GM18526 (cell line): ENCODE data around the gene SHISA7.

Experiments
- POLR2A ChIP-seq: IDR thresholded peaks from 3 replicates; pipeline ENCODE4 v1.6.1; 2011; ENCODE audit not compliant: insufficient read length; ENCODE audit errors: extremely low read depth

SHISA7 gene

DNA sequence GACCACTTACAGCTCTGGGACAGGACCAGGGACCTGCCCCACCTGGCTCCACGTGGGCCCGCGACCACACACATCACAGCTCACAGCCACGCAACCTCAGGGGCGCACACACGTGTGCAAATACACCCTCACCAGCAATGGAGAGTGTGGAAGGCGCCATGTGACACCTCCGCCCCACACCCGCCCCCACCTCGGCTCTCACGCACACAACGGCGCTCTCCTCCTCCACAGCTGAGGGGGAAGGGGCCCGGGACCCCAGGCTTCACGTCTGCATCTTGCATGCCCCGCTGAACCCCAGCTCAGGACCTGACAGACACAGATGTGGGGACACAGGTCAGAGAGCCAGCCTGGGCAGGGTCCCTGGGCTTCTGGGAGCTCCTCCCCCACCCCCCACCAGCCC, 6.4 kb upstream of the SHISA7 start:
- no peak for TF ChIP-seq POLR2A

DNA sequence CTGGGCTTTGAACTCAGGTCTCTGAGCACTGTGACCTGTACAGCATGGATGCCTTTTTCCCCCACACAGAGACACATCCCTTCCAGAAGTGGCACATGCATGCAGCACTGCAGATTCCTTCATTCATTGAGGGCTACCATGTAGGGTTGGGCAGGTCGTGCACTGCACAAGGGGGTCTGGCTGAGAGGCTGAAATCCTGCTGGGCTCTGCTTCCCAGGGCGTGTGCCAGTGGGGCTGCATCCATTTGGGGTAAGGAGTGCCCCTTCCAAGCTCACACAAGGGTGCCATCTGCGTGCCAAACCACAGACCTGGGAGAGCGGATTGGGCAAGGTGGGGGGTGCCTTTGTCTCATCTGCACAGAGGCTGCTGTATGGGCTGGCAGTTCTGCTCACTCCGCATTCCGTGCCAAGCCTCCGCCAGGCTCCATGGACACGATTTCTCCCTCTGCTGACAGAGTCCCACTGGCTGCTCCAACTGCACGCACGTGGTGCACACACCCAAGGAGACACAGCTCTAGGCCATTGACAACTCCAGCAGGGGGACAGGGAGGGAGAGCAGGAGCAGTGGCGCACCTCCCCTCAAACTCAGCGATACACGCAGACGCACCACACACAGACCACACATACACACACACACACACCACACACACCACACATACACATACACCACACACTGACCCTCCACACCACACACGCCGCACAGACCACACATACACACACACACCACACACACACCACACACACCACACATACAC, 4.5 kb upstream of the SHISA7 start:
- no peak for TF ChIP-seq POLR2A

DNA sequence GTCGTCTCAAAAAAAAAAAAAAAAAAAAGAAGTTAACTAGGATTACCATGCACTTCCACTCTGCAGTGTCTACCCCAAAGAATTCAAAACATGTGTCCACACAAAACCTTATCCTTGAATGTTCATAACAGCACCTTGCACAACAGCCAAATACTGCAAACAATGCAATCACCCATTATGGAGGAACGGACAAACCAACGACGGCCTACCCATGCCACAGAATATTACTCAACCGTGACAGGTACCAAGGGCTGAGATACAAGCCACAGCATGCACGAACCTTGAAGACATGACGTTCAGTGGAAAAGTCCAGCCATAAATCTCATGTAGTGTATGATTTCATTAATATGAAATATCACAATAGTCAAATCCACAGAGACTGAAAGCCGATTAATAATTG, 3.0 kb upstream of the SHISA7 start:
- no peak for TF ChIP-seq POLR2A

DNA sequence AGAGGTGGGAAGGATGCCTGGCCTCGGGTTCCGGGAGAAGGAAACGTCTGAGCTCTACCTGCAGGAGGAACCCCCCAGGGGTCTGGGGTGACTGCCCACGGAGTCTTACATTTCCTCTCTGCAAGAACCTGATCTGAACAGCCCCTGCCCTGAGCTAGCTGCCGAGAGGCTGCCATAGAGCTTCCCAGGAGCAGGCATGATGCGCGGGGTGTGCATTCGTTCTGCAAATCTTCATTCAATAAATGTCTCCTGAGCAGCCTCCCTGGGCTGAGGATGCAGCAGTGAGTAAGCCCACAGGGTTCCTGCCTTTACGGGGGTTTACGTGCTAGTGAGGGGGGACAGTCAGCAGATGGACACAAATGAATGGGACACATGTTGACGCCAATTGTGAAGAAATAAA, 1.5 kb upstream of the SHISA7 start:
- no peak for TF ChIP-seq POLR2A

DNA sequence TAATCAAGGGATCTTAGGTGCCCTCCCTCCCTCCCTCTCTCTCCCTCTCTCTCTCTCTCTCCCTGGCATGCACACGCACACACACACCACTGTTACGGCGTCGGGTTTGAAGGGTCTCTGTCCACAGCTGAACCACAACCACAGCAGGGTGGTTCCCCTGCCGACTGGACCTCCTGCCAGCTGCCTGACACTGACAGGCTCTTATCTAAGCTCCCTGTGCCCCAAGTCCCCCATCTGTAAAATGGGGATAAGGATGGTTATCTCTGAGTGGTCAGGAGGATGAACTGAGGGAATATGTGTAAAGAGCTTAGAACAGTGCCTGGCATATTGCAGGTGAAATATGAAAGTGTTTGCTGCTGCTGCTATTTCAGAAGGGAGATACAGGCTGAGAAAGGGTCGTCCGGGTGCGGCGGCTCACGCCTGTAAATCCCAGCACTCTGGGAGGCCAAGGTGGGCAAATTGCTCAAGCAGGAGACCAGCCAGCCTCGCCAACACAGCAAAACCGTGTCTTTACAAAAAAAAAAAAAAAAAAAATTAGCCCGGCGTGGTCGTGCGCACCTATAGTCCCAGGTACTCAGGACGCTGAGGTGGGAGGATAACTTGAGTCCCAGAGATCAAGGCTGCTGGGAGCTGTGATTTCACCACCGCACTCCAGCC, 852 bp upstream of the SHISA7 start:
- no peak for TF ChIP-seq POLR2A

DNA sequence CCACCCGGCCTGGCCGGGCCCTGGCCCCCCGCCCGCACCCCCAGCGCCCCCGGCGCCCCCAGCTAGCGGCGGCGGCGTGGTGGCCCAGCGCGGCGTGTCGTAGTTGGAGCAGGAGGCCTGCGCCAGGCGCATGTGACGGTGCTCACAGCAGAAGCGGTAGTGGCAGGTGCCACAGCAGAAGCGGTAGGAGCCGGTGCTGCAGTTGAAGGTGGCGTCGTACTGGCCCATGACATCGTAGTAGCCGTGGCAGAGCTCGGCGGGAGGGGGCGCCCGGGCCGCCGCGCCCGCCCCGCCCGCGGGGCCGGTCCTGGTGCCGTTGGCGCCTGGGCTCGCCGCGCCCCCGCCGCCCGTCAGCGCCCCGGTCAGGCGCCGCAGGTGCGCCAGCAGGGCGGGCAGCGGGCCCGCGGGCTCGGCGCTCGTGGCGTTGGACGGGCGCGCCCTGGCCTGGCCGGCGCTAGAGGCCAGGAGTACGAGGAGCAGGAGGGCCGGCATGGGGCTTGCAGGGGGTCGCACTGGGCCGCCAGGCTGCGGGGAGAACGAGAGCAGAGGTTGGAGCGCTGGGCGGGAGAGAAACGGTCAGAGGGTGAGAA, 633 bp downstream of the SHISA7 start:
- TF ChIP-seq POLR2A = no peak

DNA sequence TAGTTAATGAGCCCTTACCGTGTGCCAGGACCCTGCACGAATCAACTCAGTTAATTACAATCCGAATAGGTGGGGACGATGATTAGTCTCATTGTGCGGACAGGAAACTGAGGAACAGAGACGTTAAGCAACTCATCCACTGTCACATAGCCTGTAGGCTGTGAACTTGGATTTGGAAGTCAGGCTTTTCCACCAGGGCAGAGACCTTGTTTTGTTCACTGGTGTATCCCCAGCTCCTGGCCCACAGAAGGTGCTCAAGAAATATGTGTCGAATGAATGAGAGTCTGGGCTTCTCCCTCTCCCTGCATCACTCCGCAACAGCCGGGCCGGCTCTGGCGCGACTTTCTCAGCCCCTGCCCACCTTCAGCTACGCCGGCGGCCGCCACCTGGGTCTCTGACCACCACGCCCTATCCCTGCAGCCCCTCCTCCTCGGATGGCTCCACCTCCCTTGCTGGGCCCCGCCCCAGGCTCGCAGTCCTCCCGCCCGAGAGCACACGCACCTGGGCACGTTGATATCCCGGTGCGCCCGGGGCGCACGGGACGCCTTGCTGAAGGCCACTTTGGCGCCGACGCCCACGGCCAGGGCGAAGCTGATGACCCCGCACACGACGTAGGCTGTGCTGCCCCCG, 1.3 kb downstream of the SHISA7 start:
- no peak for TF ChIP-seq POLR2A

DNA sequence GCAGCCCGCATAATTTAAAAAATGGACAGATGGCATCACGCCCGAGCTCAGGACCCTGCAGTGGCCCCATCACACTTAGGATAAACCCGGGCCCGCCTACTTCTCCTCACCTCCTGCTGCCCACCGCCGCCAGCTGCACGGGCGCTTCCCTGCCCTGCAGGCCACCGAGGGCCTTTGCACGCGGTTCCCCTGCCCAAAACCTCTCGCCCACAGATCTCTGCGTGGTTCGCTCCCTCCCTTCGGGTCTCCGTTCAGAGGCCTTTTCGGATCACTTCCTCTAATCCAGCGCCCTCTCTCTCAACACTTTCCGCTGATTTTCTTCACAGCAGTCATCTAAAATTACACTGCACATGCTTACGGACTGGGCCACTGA, 1.8 kb downstream of the SHISA7 start:
- no peak for TF ChIP-seq POLR2A

DNA sequence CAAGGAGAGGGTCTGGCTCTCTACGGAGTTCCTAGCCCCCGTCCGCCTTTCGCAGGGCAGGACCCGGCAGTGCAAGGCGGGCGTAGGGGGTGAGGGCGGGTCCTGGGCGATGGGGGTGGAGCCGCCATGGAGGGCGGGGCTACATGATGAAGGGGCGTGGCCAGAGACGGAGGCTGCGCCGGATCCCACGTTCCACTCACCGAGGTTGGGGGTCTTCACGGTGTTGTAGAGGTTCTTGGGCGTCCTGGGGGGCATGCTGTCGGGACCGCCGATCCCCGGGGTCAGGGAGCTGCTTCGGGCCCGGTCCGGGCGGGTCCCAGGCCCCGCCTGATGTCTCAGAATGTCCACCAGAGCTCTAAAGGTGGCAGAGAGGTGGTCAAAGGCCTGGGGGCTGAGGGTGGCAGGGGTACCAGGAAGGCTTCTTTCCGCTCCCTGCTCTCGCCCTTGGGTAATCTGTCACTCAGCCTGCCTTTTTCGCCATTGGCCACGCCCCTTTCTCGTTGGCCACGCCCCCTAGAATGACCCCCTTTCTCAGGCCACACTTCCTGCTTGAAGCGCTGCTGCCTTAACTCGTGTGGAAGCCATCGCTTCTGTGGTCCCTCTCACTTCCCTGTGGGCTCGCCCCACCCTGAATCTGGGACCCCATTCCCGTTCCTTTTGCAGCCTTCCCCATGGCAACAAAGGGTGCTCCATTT, 2.5 kb downstream of the SHISA7 start:
- no peak for TF ChIP-seq POLR2A

DNA sequence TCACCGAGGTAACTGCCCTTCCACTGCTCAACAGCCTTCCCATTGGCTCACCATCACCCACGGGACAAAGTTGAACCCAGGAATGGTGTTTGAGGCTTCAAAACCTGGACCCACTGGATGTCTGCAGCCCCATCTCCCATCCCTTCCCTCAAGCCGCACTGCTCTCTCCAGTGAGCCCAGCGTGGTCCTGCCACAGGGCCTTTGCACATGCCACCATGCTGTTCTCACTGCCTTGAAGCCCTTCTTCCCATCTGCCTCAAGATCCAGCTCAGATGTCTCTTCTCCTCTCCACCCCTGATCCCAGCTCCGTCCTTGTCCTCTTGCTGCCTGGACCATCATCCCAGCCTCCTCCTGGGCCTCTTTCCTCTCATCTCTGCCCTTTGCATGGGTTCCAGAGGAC, 4.0 kb downstream of the SHISA7 start:
- no peak for TF ChIP-seq POLR2A

DNA sequence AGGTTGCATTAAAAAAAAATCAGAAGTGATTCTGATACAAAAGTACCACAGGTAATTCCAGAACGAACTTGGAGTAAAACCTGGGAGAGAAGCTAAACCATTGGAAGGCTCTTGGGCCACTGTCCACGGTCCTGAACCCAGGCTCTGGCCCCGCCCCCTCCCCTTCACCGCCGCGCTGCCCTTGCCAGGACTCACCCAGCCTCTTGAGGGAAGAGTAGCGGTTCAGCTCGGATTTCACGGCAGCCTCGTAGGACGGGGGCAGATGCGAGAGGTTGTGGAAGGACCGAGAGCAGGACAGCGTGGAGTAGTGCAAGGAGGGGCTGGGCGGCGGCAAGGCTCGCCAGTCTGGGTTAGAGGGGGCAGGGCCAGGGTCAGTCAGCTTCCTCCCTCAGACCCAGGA, 5.7 kb downstream of the SHISA7 start:
- no peak for TF ChIP-seq POLR2A

DNA sequence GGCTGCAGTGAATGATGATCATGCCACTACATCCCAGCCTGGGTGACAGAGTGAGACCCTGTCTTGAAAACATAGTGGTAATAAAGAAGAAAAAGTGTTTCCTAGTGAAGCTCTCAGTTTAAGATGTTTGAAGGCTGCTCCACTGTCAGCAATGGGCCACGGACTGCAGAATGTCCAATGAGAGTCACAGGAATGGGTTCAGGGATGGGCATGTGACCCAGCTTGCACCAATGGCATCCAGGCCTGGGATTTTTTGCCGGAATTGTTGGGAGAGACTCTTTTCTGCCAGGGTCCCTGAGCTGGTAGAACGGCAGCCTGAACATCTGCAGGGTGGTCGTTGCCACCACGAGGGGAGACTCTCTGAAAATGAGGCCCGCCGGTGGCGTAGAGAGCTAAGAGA, 6.3 kb downstream of the SHISA7 start:
- TF ChIP-seq POLR2A = no peak

DNA sequence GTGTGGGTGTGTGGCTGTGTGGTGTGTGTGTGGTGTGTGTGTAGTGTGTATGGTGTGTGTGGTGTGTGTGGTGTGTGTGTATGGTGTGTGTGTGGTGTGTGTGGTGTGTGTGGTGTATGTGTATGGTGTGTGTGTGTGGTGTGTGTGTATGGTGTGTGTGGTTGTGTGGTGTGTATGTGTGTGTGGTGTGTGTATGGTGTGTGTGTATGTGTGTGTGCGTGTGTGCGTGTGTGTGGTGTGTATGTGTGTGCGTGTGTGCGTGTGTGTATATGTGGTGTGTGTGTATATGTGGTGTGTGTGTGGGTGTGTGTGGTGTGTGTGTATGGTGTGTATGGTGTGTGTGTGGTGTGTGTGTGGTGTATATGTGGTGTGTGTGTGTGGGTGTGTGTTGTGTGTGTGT, 8.1 kb downstream of the SHISA7 start:
- TF ChIP-seq POLR2A = no peak

DNA sequence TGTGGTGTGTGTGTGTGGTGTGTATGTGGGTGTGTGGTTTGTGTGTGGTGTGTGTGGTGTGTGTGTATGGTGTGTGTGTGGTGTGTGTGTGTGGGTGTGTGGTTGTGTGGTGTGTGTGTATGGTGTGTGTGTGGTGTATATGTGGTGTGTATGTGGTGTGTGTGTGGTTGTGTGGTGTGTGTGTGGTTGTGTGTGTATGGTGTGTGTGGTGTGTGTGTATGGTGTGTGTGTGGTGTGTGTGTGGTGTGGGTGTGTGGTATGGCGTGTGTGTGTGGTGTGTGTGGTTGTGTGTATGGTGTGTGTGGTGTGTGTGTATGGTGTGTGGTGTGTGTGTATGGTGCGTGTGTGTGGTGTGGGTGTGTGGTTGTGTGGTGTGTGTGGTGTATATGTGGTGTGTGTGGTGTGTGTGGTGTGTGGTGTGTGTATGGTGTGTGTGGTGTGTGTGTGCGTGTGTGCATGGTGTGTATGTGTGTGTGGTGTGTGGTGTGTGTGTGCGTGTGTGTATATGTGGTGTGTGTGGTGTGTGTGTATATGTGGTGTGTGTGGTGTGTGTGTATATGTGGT, 8.7 kb downstream of the SHISA7 start:
- TF ChIP-seq POLR2A = no peak

DNA sequence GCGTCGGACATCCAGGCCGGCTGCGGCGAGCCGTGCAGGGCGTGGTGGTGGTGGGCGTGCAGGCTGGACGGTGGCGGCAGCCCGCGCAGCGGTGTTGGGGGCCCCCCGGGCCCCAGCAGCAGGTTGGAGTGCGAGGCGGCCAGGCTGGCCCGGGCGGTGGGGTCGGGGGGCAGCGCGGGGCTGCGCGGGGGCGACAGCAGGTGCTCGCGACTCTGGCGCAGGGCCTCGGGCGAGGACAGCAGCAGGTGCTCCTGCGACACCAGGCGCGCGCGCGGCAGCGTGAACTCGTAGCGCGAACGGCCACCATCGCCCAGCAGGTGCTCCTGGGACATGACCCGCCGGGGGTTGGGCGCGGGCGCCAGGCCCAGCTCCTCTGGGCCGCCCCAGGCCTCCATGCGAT, 9.8 kb downstream of the SHISA7 start:
- no peak for TF ChIP-seq POLR2A
